CD4-positive, alpha-beta T cell treated with Interleukin-1 beta for 1 hour (primary cell): ENCODE results near the gene ACE.

Experiments
- DNase-seq, 2 donors: peaks; one replicate each; pipeline ENCODE4 v3.0.0-alpha.2; 2020 to 2022

Gene ACE

DNA sequence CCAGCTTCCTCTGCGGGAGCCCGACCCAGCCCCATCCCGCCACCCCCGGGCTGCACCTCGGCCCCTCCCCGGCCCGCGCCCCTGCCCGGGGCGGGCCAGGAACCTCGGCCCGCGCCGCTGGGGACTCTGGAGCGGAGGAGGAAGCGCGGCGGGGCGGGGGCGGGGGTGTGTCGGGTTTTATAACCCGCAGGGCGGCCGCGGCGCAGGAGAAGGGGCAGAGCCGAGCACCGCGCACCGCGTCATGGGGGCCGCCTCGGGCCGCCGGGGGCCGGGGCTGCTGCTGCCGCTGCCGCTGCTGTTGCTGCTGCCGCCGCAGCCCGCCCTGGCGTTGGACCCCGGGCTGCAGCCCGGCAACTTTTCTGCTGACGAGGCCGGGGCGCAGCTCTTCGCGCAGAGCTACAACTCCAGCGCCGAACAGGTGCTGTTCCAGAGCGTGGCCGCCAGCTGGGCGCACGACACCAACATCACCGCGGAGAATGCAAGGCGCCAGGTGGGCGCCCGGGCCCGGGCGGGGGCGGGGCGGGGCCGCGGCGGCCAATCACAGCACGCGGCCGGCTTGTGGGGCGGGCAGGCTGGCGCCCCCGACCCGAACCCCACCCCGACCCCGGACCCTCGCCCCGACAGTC, at the start of gene ACE:
TSS of gene ACE (plus strand) at position 208 of the 626 bp plus-strand sequence. CDS start at position 242, 34 bp downstream.
- DNase-seq = peak; percentile 35 to 54

DNA sequence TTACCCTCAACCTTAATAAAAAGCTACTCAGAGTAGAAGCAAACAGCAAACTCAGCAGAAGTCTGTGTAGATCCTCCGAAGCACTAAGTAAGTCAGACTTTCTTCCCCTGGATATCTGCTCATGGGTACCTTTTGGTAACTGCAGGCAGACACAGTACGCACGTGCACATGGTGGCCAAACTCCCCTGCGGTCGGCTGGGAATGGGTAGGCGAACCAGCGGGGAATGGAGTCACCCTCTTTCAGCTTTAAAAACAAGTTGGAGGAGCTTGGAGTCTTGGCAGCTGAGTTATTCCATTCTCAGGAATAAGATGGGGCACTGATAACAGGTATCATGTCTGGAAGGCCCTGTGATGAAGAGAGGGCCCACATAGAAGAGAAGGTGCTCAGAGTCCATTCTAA, 47.1 kb upstream of the ACE start:
- no peak for DNase-seq

DNA sequence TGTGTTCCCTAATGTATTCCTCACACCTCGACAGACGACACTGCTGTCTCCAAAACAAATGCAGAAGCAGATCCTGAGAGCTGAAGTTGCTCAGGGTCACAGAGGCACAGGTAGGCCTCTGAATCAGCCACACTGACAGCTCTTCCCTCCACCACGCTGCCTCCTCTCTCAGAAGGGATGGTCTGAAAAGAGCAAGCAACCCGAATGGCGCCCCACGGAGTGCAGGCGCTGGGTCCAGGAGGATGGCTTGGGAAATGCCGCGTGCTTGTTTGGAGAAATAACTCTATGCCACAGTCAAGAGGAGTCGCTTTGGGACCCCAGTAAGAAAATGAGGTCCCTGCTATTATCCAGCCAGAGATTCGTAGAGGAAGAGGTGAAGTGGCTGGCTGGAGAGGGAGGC, 46.6 kb upstream of the ACE start:
- no peak for DNase-seq

DNA sequence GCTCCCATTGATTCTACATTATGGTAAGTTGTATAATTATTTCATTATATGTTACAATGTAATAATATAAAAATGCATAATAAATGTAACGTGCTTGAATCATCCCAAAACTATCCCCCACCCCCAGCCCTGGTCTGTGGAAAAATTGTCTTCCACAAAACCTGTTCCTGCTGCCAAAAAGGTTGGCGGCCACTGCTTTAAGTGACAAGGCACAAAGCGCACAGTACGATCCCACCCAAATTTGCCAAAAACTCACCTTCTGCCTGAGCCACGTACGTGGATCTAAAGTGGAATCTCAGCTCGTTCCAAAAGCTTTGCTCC, 45.3 kb upstream of the ACE start:
- DNase-seq = no peak

DNA sequence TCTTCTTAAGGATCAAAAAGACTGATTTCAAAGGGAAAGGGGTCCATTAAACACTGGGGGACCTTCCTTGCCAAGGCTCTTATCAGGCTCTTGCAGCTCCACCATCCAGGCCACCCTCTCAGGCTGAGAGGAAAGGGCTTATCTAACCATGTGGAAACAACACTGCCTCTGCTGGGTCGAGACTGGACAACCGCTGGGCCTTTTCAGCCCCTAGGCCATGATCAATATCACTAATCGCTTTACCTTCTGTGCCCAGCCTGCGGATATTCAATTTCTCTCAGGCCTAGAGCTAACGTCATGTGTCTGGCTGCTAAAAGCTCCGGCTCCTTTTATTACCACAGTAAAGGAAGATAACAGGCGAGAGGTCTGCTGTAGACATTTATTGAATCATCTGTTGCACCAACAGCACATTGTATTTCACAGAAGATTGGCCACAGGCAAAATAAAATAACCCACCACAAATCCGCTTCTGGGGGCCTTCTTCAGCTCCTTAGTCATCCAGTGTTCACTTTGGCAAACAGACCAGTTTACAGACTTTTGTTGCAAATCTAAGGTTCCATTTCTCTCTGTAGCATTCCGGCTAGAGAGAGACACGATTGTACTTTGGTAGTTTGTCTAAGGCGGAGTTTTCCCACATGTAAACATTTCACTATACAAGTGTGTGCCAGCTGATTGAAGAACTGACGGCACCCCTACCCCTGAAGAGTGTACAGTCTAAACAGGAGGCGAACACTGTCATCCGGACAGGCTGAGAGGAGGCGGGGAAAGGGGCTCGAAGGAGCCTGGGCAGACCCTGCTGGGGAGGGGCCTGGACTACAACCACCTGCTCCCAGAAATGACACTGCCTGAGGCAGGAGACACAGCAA, 44.7 kb upstream of the ACE start:
- DNase-seq = no peak

DNA sequence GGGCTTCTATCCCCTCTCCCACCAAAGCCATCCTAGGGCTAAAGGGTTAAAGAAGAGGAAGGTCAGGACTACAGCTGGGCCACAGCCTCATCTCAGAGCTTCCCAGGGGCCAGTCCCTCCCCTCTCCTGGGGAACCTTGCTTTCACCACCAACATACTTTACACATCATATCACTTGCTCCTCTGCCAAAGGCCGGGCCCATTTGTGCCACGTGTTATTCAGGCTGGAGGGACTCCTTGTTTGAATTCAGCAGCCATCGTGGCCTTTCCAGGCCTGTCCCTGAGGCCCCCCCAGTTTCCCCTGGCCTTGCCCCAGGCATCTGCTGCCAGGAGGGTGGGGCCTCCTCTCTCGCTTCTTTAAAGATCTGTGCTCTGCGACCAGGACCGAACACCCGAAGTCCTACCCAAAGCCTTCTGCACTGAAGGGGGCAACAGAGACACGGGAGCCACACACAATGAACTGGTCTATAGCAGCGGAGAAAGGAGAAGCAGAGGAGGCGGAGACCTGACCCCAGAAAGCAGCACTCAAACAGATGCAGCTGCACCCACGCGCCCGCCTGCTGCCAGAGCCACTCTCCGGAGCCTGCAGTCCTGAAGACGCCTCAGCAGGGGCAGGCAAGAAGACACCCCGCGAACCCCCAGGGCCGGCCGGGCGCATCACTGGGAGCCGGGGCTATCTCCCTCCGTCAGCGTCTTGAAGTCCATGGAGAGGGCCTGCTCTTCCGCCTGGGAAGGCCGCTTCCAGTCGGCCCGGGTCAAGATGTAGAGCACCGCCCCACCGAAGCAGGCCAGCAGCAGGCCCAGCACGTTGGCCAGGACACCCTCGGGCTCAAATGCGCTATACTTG, 42.9 kb upstream of the ACE start:
- no peak for DNase-seq

DNA sequence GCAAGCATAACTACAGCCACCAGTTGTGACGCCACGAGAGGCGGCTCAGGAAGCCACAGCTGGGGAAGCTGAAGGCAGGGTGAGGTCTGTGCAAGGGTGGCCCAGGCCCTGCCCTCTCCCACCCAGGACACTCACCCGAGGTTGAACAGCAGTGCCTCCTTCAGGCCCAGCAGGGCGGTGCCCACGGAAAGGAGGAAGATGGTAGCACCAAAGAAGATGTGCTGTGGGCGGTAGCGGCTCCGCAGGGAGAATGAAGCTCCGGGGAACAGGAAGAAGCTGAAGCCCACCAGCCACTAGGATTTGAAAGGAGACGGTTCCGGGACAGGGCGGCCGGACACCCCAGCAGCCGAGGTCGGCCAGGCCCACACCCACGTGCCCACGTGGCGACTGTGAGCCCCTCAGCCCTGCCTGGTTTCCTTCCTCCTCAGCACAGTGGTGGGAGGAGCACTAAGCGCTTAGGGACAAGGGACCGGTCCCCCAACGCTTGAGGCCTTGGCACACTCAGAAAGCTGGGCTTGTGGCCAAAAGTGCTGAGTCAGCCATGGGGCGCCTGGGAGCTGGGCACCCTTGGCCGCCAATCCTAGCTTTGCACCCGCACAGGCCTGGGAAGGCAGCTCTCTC, 41.8 kb upstream of the ACE start:
- peak; percentile 59 to 71 for DNase-seq

DNA sequence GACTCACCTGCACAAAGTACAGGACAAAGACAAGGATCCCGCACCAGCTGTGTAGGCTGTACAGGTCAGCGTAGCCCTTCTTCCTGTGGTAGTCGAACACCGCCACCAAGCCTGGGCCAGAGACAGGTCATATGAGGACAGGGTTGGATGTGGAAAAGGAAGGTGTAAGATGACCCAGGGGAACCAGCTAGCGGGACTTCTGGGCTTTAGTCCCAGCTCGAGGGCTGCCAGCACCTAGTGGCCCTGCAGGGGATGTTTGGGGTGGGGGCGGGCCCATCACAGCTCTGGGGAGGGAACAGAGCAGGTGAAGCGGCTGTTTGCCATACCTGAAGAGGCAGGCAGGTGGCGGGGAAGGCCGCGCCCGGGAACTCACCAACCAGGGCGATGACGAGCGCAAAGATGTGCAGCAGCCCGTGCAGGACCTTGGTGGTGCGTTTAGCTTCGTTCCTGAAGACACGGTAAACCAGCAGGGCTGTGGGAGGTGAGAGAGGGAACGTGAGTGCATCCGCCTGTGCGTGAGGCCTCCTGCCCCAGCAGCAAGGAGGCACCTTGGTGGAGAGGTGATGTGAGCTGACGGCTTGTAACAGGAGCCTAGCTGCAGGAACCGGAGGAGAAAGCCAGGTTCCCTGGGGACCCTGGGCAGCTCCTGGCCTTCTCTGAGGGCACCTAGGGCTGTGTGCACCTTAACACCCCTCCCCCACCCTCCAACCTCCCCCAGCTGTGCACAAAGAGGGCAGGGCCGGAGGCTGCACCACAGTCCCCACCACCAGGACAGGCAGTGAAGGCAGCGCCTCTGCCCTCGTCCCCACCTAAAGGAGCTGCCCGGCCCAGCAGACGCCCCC, 41.0 kb upstream of the ACE start:
- DNase-seq = no peak

DNA sequence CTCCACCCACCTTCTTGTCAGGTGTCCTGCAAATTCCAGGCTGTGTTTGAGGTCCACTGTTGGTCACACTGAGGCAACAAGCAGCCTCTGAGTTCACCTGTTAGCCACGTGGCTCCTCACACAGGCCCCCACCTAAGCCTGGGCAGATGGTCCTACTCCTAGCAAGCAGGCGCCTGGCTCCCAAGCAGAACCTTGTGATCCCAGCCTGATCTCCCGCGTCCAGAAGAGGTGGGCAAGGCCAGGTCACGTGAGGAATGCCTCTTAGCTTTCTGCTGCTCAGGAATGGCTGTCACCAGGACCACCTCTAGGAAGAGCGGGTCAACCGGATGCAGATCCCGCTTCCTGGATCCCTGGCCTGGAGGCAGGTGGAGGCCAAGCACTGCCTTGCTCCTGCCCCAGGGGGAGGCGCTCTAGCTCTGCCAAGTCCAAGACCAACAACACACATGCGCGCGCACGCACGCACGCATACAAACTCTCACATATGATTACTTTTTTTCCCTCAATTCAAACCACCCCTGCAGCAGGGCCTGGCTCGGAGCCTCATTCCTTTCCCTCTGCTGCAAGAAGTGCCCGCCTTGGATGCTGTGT, 40.2 kb upstream of the ACE start:
- no peak for DNase-seq

DNA sequence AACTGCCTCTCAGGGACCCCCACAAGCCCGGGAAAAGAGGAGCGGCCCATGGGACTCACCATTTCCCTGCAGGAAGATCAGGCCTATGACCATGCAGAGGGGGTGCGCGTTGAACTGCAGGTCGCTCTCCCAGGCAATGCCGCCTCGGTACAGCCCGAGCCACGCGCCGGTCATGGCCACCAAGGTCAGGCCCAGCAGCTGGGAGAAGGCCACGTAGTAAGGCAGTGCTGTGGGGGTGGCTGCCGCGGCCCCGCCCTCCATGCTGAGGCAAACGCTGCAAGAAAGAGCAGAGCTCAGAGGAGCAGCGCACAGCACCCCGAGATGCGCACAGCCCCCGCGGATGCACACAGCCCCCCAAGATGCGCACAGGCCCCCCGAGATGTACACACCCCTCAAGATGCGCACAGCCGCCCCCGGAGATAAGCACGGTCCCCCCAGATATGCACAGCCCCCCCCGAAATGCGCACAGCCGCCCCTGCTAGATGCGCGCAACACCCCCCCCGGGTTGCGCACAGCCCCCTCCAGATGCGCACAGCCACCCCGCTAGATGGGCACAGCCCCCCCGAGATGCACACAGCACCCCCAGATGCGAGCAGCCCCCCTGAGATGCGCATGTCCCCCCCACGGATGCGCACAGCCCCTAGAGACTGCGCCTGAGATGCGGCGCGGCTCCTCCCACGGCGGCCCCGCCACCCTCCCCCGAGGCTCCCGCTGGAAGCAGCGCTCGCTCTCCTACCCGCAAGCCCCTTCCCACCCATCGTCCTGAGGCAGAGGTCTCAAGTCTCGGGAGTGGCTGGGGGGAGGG, 39.4 kb upstream of the ACE start:
- DNase-seq = no peak

DNA sequence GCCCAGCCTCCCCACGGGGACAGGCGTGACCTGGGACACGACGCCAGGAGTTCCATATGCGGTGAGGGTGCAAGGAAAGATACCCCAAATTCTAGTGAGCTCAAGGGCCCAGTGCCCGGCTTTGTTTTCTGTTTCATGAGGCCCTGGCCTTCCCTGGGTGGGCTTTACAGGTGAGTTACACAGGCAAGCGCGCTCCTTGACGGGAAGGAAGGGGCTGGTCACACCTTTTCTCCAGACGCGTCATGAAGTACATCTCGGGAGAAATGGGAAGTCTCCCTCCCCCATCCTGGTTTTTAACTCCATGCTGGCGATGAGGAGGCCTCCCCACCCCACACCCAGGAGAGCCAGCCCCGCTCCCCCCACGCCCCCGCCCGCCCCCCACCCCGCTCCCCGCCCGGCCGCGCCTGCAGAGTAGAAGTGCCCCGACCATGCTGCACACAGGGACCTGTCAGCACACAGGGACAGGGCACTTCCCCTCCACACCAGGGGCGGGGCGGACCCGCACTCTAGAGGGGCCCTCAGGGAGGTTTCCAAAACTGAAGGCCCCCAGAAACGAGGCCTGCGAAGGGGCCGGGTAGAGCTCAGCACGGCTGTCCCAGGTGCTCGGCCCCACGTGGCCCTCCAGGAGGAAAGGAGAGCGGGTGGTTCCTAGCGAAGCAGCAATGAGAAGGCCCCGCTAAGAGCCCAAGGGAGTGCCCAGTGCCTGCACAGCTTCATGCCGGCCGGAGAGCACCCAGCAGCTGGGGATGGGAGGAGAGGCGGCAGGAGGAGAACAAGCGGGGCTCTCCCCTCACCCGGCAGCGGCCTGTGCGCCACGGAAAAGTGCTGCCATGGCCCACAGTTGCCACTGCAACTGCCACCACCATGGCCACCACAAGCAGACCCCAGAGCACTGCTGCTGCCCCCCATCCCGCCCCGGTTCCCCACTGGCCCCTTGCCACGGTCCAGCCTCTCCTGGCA, 38.5 kb upstream of the ACE start:
- DNase-seq = no peak

DNA sequence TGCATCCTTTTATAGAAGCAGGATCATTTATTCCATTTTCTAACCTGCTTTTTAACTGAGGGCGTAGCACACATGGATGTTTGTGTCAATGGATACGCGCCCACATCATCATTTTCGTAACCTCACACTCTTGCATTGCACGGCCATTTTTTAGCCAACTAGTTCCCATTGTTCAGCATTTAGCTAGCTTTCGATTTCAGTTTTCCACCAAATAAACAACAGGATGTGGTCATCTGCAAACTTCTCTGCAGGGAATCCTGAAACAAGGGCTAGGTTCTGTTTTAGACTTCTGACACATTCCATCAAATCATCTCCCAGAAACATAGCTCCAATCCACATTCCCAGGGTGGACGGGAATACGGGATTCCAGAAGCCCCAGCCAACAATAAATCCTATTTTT, 37.2 kb upstream of the ACE start:
- DNase-seq = peak in 1 of 2 donors; percentile 63

DNA sequence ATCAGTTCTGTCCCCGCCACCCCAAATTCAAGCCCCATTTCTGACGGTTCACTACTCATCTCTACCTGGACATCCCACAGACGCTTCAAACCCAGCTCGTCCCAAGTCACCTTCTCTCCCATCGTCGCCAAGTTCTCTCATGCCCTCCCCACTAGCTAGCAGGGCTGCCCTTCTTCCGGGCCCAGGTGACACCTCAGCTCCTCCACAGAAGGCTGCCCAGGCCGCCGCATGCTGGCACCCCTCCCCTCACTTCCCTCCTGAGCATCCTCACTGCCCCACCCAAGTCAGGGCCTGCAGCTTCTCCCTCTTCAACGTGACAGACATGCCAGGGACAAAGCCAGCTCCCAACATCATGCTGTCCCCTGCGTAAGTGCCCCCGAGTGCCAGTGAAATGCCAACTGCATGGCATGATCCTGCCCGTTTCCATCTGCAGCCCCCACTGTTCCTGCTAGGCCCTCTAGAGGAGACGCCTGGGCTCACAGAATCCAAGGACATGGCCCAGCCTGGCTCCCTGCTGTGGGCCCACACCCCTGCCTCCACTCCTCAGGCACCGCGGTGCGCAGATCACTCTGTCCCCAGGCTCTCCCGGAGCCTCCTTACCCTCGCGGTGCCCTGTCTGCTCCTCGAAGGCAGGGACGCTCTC, 36.6 kb upstream of the ACE start:
- DNase-seq = peak in 1 of 2 donors; percentile 45

DNA sequence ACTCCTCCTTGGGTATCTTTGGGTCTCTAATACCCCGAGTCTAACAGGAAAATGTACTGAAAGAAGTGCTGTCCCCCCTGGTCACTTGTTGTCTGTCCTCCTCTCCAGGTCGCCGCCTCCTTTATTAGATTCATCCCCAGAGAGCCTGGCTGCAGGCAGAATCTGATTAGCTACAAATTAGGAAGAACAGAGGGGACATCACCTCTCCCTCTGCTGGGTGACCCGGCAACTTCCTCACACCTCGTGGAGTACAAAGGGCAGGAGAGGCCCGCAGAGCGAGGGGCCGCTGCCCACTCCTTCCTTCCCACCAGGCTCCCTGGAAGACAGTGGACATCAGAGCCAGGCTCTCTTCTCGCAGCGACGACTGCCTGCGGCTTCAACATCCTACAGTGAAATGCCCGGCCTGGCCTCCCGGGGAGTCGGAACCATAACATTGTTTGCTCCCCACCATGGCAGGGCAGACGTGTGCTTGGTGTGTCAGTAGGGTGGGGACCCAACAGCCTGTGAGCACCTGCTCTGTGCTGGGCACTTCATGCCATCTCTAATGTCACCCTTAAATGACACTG, 36.0 kb upstream of the ACE start:
- DNase-seq = no peak

DNA sequence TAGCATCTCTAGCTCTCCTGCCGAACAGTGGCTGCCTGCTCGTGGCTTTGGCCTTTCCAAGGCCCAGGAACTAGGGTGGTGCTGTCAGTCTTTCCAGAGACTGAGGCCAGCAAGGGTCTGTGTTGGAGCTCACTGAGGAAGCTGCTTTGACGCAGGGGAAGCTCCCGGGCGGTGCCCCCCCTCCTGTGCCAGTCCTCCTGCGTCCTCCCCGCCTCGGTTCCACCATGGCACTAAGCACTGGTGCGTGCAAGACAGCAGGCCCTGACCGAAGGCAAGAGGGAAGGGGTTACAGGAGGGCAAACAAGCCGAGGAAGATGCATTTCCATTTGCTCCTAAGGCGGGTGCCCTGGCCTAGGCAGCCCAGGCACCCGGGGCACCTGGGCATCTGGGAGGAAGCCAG, 35.2 kb upstream of the ACE start:
- DNase-seq = no peak

DNA sequence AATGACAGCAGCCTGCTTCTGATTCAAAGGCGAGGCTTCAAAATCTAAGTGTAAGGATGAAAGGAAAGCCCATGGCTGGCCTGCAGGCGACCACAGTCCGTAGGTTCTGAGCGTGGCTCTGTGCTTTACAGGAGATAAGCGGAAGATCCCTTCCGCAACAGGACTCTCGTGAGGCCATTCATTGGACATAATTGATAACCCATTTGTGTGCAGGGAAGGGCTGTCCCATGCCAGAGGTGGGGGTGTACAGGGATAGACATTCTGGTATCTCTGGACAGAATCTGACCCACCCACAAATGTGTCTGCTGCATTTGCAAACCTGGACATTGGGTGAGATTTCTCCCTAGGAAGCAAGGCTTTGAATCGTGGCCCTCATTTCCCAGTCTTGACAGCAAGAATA, 34.8 kb upstream of the ACE start:
- DNase-seq = no peak

DNA sequence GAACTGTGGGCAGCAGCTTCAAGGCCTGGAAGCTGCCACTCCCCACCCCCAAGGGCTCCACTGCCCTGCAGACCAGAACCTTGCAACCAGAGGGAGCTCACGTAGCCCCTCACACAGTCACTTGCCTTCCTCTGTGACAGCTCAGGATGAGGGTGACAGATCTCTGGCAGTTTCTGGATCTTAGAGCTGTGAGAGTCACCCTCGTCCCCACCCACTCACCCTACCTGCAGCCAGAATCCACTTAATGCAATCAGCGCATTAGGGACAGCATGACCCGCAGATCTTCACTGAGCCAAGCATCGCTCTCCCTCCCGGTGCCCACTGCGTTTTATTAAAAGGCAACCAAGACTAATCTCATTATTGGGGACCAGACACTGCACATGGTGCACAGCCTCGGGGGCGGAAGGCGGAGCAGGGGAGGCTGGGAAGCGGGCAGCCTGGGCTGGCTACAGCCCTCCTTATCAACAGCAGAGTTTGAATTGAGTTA, 34.3 kb upstream of the ACE start:
- DNase-seq = no peak

DNA sequence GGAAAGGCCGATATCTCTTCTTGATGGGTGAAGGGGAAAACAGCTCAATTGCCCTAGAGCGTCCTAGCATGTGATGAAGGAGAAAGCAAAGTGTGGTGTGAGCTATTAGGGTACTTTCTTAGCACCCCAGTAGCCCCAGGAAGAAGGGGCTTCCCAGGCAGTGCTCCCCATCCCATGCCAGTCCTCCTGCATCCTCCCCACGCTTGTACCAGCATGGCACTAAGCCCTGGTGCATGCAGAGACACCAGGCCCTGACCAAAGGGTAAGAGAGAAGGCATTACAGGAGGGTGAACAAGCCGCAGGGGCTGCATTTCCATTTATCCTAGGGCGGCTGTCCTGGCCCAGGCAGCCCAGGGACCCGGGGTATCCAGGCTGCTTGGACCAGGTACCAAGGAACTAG, 33.8 kb upstream of the ACE start:
- DNase-seq = no peak

DNA sequence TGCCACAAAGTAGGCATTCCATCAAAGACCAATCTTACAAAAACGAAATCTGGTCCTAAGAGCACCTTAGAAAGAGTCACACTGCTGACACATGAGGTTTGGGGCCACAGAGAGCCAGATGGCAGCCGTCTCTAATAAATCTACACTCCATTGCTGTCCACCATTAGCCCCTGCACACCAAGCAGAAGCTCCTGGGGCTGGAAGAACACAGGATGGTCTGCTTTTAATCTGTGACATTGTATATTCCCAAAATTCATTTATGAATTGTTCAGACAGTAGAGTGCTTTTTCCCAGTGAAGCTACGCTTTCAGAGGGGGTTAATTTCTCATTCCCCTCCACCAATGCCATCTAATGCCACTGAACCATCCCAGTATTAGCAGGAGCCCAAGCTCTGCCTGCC, 32.4 kb upstream of the ACE start:
- no peak for DNase-seq
